Measurements from ENCODE around the gene ST6GALNAC1. TPM values are rescaled to one million over a fixed set of nuclear protein-coding genes. Genes with fewer than 3 reads are reported as not detected.

The ST6GALNAC1 gene
- total and polyA plus RNA-seq, 2 donors (not counting 3 experiments of a cell fraction or from before 2014, with no cell fraction given), result 0.19 to 0.55 TPM

GRCh38 chr17:76650504-76650903 lies 6.9 kb upstream of the ST6GALNAC1 start:
- dilution Hi-C loops (cut with MboI; ENCODE audit: extremely low pct_ligation_motif_present, low sequenced_read_pairs) (no loop called here), intact Hi-C loops (cut with micrococcal nuclease) (no loop called here)
- no peaks in the 10 kb centered on the region for H4K20me1 ChIP-seq (replicated peaks; ENCODE audit: control insufficient read depth, extremely low read depth, insufficient read depth, low read length)
- POLR2A ChIA-PET, result no interaction called here
- CTCF ChIA-PET, result interaction anchor here (1.0 kb wide), 1 partner anchor 14 kb away, joined by 4 read pairs; no protein-coding TSS in a partner anchor
- no peak overlapping the region for H2AFZ ChIP-seq (ENCODE audit: low read depth, low read length)
- BruUV-seq (replicated peaks), result no TSS peak
- no peaks in the 10 kb centered on the region for H3K79me2 ChIP-seq (ENCODE audit: control insufficient read depth, insufficient read depth, low read length)
- H3K4me3 ChIP-seq (replicated peaks in 1 of 3; ENCODE audit: insufficient read depth in 1 of 3, low read depth in 1 of 3, low read length in 3 of 3), result no peak overlapping the region
- H3K27me3 ChIP-seq (ENCODE audit: control insufficient read depth in 2 of 2, insufficient read depth in 2 of 2, low read length in 2 of 2), result peaks cover 0 to 6% of the 10 kb centered on the region in 2 experiments
- H3K9me3 ChIP-seq (replicated peaks; ENCODE audit: control insufficient read depth, insufficient read depth, low read length), result no peaks in the 10 kb centered on the region
- H3K36me3 ChIP-seq (ENCODE audit: control insufficient read depth in 2 of 2, extremely low read depth in 1 of 2, insufficient read depth in 2 of 2, low read length in 2 of 2), result no peaks in the 10 kb centered on the region
- FAIRE-seq (no peak), DNase-seq (ENCODE audit: low read depth, low spot score) (no peak)
- no peaks in the 10 kb centered on the region for H3K4me1 ChIP-seq (ENCODE audit: control insufficient read depth, extremely low read depth, insufficient read depth, low read length)
- no peaks in the 10 kb centered on the region for H3K9me1 ChIP-seq (replicated peaks; ENCODE audit: control insufficient read depth, extremely low read depth, insufficient read depth, low read length)
- H3K4me2 ChIP-seq (ENCODE audit: insufficient read depth, low read length), result no peak overlapping the region
- no peak overlapping the region for H3K9ac ChIP-seq (replicated peaks; ENCODE audit: extremely low read depth, insufficient read depth, low read length)
- TF ChIP-seq POLR2AphosphoS5 (IDR thresholded peaks at IDR 0.05; ENCODE audit: insufficient read depth, low read depth, low read length) (no peak), EZH2 (IDR thresholded peaks at IDR 0.05; ENCODE audit: borderline replicate concordance, low read depth, low read length, severe bottlenecking) (no peak), MYC (IDR thresholded peaks at IDR 0.05; ENCODE audit: low read depth, low read length) (no peak), FOS (IDR thresholded peaks at IDR 0.05; ENCODE audit: borderline replicate concordance, insufficient read depth, low read length) (no peak), GATA2 (IDR thresholded peaks at IDR 0.05; ENCODE audit: insufficient read depth, insufficient read length, low read depth, low read length) (no peak), CTCF (IDR thresholded peaks at IDR 0.05; ENCODE audit: extremely low read depth in 1 of 2, insufficient read depth in 1 of 2, low read depth in 1 of 2, low read length in 2 of 2) (no peak)
- no peak overlapping the region for H3K27ac ChIP-seq (ENCODE audit: insufficient read depth, low read depth, low read length)

All from endothelial cell of umbilical vein (primary cell).